ENCODE data around the gene MYO19. TPM values are rescaled to one million over a fixed set of nuclear protein-coding genes. Genes with fewer than 3 reads are reported as not detected.

Gene MYO19
- total and polyA plus RNA-seq, 9 of the 15 experiments (the other 6 are each of a cell fraction or from before 2014, with no cell fraction given): 21.6 to 176 (median 129) TPM

GRCh38 chr17:36486204-36487194 lies 48.2 kb downstream of the MYO19 start, which contains the start of gene ZNHIT3 (continued):
- TF ChIP-seq, protein P1, sequence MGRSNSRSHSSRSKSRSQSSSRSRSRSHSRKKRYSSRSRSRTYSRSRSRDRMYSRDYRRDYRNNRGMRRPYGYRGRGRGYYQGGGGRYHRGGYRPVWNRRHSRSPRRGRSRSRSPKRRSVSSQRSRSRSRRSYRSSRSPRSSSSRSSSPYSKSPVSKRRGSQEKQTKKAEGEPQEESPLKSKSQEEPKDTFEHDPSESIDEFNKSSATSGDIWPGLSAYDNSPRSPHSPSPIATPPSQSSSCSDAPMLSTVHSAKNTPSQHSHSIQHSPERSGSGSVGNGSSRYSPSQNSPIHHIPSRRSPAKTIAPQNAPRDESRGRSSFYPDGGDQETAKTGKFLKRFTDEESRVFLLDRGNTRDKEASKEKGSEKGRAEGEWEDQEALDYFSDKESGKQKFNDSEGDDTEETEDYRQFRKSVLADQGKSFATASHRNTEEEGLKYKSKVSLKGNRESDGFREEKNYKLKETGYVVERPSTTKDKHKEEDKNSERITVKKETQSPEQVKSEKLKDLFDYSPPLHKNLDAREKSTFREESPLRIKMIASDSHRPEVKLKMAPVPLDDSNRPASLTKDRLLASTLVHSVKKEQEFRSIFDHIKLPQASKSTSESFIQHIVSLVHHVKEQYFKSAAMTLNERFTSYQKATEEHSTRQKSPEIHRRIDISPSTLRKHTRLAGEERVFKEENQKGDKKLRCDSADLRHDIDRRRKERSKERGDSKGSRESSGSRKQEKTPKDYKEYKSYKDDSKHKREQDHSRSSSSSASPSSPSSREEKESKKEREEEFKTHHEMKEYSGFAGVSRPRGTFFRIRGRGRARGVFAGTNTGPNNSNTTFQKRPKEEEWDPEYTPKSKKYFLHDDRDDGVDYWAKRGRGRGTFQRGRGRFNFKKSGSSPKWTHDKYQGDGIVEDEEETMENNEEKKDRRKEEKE (IDR thresholded peaks at IDR 0.05; ENCODE audit: borderline replicate concordance in 1 of 2, control insufficient read depth in 1 of 2, low read depth in 2 of 2, low read length in 1 of 2): no peak
- TF ChIP-seq KDM5B (IDR thresholded peaks at IDR 0.05; ENCODE audit: insufficient replicate concordance, low read depth, low read length) (peak; percentile 67), NR2F6 (CRISPR knock-in tag; IDR thresholded peaks at IDR 0.05) (no peak), GTF3C2 (IDR thresholded peaks at IDR 0.05; ENCODE audit: borderline replicate concordance, extremely low read depth, insufficient read length) (no peak), ZNF354B (CRISPR knock-in tag; IDR thresholded peaks at IDR 0.05) (no peak), ZNF717 (CRISPR knock-in tag; IDR thresholded peaks at IDR 0.05) (no peak), AFF4 (CRISPR knock-in tag; IDR thresholded peaks at IDR 0.05) (no peak), U2AF1 (optimal IDR thresholded peaks at IDR 0.05; ENCODE audit: low read depth, low read length) (no peak), ZNF263 (CRISPR knock-in tag; IDR thresholded peaks at IDR 0.05; ENCODE audit: borderline replicate concordance) (no peak), ZNF41 (CRISPR knock-in tag; conservative IDR thresholded peaks at IDR 0.05) (no peak)
- TF ChIP-seq, protein P2, sequence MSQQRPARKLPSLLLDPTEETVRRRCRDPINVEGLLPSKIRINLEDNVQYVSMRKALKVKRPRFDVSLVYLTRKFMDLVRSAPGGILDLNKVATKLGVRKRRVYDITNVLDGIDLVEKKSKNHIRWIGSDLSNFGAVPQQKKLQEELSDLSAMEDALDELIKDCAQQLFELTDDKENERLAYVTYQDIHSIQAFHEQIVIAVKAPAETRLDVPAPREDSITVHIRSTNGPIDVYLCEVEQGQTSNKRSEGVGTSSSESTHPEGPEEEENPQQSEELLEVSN (IDR thresholded peaks at IDR 0.05; ENCODE audit: borderline replicate concordance in 1 of 2, extremely low read depth in 1 of 2, insufficient read depth in 1 of 2, insufficient read length in 1 of 2, low read depth in 1 of 2, low read length in 1 of 2, poor library complexity in 1 of 2, severe bottlenecking in 1 of 2): peak; percentile 44 to 58

All from K562 (cell line).